ENCODE results near the gene IFT81. TPM values are rescaled to one million over a fixed set of nuclear protein-coding genes. Genes with fewer than 3 reads are reported as not detected.

The IFT81 gene
- total RNA-seq, 1 experiment from 2014 or later: 10.5 TPM

DNA sequence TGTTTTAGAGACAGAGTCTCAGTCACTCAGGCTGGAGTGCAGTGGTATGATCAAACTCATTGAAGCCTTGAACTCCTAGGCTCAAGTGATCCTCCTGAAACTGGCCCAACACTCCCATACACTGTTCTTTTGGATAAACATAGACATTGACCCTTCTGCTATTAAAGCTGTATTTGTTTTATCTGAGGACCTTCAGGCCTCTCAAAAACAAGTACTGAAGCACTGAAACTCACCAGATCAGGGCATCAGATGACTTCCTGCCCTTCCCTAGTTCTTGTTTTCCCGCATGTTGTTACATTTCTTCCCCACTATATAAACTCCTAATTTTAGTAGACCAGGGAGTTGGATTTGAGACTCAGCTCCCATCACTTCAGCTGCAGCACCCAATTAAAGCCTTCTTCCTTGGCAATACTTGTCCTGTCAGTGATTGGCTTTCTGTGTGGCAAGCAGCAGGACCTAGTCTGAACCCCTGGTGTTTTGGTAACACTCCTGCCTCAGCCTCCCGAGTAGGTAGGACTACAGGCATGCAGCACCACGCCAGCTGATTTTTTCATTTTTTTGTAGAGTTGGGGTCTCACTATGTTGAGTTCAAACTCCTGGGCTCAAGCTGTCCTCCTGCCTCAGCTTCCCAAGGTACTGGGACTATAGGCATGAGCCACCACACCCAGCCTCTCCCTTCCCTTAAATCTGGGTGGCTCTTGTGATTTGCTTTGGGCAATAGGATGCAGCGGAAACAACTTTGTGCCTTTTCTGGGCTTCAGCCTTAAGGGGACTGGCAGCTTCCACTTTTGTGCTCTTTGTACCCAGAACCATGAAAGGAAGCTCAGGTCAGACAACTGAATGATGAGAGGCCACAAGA, 12.5 kb upstream of the IFT81 start (continued):
- TF ChIP-seq, protein P1, sequence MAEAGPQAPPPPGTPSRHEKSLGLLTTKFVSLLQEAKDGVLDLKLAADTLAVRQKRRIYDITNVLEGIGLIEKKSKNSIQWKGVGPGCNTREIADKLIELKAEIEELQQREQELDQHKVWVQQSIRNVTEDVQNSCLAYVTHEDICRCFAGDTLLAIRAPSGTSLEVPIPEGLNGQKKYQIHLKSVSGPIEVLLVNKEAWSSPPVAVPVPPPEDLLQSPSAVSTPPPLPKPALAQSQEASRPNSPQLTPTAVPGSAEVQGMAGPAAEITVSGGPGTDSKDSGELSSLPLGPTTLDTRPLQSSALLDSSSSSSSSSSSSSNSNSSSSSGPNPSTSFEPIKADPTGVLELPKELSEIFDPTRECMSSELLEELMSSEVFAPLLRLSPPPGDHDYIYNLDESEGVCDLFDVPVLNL (CRISPR knock-in tag; IDR thresholded peaks at IDR 0.05; ENCODE audit: borderline replicate concordance, low read depth): no peak
- TF ChIP-seq ETV6 (CRISPR knock-in tag; IDR thresholded peaks at IDR 0.05): no peak
- TF ChIP-seq, protein P2, sequence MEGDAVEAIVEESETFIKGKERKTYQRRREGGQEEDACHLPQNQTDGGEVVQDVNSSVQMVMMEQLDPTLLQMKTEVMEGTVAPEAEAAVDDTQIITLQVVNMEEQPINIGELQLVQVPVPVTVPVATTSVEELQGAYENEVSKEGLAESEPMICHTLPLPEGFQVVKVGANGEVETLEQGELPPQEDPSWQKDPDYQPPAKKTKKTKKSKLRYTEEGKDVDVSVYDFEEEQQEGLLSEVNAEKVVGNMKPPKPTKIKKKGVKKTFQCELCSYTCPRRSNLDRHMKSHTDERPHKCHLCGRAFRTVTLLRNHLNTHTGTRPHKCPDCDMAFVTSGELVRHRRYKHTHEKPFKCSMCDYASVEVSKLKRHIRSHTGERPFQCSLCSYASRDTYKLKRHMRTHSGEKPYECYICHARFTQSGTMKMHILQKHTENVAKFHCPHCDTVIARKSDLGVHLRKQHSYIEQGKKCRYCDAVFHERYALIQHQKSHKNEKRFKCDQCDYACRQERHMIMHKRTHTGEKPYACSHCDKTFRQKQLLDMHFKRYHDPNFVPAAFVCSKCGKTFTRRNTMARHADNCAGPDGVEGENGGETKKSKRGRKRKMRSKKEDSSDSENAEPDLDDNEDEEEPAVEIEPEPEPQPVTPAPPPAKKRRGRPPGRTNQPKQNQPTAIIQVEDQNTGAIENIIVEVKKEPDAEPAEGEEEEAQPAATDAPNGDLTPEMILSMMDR (IDR thresholded peaks at IDR 0.05): no peak

DNA sequence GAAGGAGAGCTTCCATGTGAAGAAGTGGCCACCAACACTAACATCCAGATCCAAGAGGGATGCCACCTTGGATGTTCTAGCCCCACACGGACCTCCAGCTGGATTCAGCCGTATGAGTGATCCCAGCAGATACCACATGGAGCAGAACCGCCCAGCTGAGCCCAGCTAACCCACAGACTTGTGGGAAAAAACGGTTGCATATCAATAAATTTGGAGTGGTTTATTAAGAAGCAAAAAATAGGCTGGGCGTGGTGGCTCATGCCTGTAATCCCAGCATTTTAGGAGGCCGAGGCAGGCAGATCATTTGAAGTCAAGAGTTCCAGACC, 11.9 kb upstream of the IFT81 start:
- H3K36me3 Mint-ChIP-seq: no peaks in the 10 kb centered on the region
- 0 out of 2 replicates have a peak, but pooled peaks cover 4% of the 10 kb centered on the region for H3K9me3 Mint-ChIP-seq
- no peak for DNase-seq (ENCODE audit: low spot score)
- no peak for ATAC-seq
- peaks cover 9% of the 10 kb centered on the region for H3K4me1 Mint-ChIP-seq
- no peaks in the 10 kb centered on the region; the same call in 1 of the 2 replicates for H3K27me3 Mint-ChIP-seq (ENCODE audit: low read depth)
- ChIA-PET CTCF (interaction anchor here (1.2 to 1.5 kb wide), 2 partner anchors 10 to 13 kb away, joined by 5 to 10 read pairs; no protein-coding TSS in a partner anchor), POLR2A (no interaction called here)
- TF ChIP-seq OVOL2 (CRISPR knock-in tag; IDR thresholded peaks at IDR 0.05; ENCODE audit: borderline replicate concordance): no peak
- no peak for TF ChIP-seq CREM (CRISPR knock-in tag; IDR thresholded peaks at IDR 0.05)
- no peak for TF ChIP-seq NR1H2 (CRISPR knock-in tag; IDR thresholded peaks at IDR 0.05)
- TF ChIP-seq, protein P3, sequence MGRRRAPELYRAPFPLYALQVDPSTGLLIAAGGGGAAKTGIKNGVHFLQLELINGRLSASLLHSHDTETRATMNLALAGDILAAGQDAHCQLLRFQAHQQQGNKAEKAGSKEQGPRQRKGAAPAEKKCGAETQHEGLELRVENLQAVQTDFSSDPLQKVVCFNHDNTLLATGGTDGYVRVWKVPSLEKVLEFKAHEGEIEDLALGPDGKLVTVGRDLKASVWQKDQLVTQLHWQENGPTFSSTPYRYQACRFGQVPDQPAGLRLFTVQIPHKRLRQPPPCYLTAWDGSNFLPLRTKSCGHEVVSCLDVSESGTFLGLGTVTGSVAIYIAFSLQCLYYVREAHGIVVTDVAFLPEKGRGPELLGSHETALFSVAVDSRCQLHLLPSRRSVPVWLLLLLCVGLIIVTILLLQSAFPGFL (CRISPR knock-in tag; IDR thresholded peaks at IDR 0.05; ENCODE audit: borderline replicate concordance): no peak
- TF ChIP-seq TEAD1 (CRISPR knock-in tag; IDR thresholded peaks at IDR 0.05): no peak
- TF ChIP-seq, protein P4, sequence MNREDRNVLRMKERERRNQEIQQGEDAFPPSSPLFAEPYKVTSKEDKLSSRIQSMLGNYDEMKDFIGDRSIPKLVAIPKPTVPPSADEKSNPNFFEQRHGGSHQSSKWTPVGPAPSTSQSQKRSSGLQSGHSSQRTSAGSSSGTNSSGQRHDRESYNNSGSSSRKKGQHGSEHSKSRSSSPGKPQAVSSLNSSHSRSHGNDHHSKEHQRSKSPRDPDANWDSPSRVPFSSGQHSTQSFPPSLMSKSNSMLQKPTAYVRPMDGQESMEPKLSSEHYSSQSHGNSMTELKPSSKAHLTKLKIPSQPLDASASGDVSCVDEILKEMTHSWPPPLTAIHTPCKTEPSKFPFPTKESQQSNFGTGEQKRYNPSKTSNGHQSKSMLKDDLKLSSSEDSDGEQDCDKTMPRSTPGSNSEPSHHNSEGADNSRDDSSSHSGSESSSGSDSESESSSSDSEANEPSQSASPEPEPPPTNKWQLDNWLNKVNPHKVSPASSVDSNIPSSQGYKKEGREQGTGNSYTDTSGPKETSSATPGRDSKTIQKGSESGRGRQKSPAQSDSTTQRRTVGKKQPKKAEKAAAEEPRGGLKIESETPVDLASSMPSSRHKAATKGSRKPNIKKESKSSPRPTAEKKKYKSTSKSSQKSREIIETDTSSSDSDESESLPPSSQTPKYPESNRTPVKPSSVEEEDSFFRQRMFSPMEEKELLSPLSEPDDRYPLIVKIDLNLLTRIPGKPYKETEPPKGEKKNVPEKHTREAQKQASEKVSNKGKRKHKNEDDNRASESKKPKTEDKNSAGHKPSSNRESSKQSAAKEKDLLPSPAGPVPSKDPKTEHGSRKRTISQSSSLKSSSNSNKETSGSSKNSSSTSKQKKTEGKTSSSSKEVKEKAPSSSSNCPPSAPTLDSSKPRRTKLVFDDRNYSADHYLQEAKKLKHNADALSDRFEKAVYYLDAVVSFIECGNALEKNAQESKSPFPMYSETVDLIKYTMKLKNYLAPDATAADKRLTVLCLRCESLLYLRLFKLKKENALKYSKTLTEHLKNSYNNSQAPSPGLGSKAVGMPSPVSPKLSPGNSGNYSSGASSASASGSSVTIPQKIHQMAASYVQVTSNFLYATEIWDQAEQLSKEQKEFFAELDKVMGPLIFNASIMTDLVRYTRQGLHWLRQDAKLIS (CRISPR knock-in tag; IDR thresholded peaks at IDR 0.05; ENCODE audit: borderline replicate concordance): no peak
- TF ChIP-seq, protein P5, sequence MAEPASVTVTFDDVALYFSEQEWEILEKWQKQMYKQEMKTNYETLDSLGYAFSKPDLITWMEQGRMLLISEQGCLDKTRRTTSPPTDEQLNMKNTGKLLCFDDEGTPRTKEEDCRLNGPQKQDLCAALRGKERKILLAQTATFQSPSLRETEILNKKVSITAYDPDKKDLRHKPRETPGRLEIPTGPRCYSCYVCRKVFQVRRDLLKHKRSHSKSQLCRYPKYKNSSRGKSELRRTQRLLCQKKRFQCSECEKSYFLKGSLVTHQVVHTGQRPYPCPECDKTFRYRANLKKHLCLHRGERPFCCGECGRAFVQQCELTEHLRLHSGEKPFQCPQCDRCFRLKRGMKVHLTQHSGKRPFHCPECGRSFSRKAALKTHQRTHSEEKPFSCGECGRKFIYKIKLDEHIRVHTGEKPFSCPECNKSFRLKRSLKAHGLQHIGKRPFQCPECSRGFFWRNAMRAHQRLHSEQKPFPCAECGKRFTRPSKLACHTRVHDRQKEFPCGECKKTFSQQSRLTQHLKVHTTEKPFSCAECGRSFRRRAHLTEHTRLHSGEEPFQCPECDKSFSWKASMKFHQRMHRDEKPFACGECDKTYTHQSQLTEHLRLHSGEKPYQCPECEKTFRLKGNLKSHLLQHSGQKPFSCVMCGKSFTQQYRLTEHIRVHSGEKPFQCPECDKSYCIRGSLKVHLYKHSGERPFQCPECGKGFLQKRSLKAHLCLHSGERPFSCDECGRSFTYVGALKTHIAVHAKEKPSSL (CRISPR knock-in tag; conservative IDR thresholded peaks at IDR 0.05): no peak
- TF ChIP-seq, protein P1 (CRISPR knock-in tag; IDR thresholded peaks at IDR 0.05; ENCODE audit: borderline replicate concordance, low read depth): no peak
- TF ChIP-seq, protein P6, sequence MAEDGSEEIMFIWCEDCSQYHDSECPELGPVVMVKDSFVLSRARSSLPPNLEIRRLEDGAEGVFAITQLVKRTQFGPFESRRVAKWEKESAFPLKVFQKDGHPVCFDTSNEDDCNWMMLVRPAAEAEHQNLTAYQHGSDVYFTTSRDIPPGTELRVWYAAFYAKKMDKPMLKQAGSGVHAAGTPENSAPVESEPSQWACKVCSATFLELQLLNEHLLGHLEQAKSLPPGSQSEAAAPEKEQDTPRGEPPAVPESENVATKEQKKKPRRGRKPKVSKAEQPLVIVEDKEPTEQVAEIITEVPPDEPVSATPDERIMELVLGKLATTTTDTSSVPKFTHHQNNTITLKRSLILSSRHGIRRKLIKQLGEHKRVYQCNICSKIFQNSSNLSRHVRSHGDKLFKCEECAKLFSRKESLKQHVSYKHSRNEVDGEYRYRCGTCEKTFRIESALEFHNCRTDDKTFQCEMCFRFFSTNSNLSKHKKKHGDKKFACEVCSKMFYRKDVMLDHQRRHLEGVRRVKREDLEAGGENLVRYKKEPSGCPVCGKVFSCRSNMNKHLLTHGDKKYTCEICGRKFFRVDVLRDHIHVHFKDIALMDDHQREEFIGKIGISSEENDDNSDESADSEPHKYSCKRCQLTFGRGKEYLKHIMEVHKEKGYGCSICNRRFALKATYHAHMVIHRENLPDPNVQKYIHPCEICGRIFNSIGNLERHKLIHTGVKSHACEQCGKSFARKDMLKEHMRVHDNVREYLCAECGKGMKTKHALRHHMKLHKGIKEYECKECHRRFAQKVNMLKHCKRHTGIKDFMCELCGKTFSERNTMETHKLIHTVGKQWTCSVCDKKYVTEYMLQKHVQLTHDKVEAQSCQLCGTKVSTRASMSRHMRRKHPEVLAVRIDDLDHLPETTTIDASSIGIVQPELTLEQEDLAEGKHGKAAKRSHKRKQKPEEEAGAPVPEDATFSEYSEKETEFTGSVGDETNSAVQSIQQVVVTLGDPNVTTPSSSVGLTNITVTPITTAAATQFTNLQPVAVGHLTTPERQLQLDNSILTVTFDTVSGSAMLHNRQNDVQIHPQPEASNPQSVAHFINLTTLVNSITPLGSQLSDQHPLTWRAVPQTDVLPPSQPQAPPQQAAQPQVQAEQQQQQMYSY (CRISPR knock-in tag; IDR thresholded peaks at IDR 0.05): no peak
- TF ChIP-seq, protein P7, sequence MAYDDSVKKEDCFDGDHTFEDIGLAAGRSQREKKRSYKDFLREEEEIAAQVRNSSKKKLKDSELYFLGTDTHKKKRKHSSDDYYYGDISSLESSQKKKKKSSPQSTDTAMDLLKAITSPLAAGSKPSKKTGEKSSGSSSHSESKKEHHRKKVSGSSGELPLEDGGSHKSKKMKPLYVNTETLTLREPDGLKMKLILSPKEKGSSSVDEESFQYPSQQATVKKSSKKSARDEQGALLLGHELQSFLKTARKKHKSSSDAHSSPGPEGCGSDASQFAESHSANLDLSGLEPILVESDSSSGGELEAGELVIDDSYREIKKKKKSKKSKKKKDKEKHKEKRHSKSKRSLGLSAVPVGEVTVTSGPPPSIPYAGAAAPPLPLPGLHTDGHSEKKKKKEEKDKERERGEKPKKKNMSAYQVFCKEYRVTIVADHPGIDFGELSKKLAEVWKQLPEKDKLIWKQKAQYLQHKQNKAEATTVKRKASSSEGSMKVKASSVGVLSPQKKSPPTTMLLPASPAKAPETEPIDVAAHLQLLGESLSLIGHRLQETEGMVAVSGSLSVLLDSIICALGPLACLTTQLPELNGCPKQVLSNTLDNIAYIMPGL (CRISPR knock-in tag; IDR thresholded peaks at IDR 0.05): no peak
- no peak overlapping the region for H3K27ac Mint-ChIP-seq
- H3K4me3 Mint-ChIP-seq: no peak overlapping the region
